22Rv1 (cell line): Measurements from ENCODE around the gene AFTPH.

Source experiments
- CTCF ChIP-seq: fragments of 450-650 bp; IDR thresholded peaks from 2 replicates; pipeline ENCODE4 v1.5.1; 2017; ENCODE audit warnings: mild to moderate bottlenecking
- ZFX ChIP-seq: fragments of 450-650 bp; IDR thresholded peaks from 2 replicates; pipeline ENCODE4 v1.6.1; 2017; ENCODE audit warnings: antibody characterized with exemption, borderline replicate concordance

GRCh38 chr2:64500549-64500948, 23.6 kb upstream of the AFTPH start:
- no peak for TF ChIP-seq CTCF
- no peak for TF ChIP-seq ZFX
